Psoas muscle (tissue), 8 donors: ENCODE measurements around the gene KCNJ4. TPM values are rescaled to one million over a fixed set of nuclear protein-coding genes. Genes with fewer than 3 reads are reported as not detected.

ENCODE experiments used
- ATAC-seq, 4 donors: fragments of 200-7000 bp; cut with Tn5 transposase; one replicate each; pipeline ENCODE4 v1.9.1; 2020; ENCODE audit warnings: moderate library complexity in 3 of 4, mild to moderate bottlenecking in 2 of 4
- DNase-seq, 2 donors: peaks; one replicate each; pipeline ENCODE4 v3.0.0-alpha.2; 2020
- H3K27ac ChIP-seq: fragments of 200-600 bp; one replicate; pipeline ENCODE4 v1.8.0; 2022
- H3K27me3 ChIP-seq, 3 donors: fragments of 200-600 bp in 1 of 3; one replicate each; pipeline versions ENCODE4 v1.6.1 to v1.8.0; 2013 to 2022; ENCODE audit warnings: low read length in 2 of 3, mild to moderate bottlenecking in 2 of 3, moderate library complexity in 1 of 3; ENCODE audit not compliant: insufficient read depth in 3 of 3
- H3K36me3 ChIP-seq, 2 donors: fragments of 200-600 bp in 1 of 2; one replicate each; pipeline versions ENCODE4 v1.6.1 to v1.8.0; 2013 to 2022; ENCODE audit warnings: low read depth in 1 of 2, mild to moderate bottlenecking in 1 of 2, moderate library complexity in 1 of 2; ENCODE audit not compliant: insufficient read depth in 1 of 2
- H3K4me1 ChIP-seq: fragments of 200-600 bp; one replicate; pipeline ENCODE4 v1.8.0; 2022
- H3K4me3 ChIP-seq: fragments of 200-600 bp; one replicate; pipeline ENCODE4 v1.8.0; 2022; ENCODE audit warnings: mild to moderate bottlenecking
- H3K9me3 ChIP-seq: fragments of 200-600 bp; one replicate; pipeline ENCODE4 v1.8.0; 2022
- WGBS, 3 donors: extraction: QIAGEN DNeasy Blood & Tissue Kit; methylation state at CpG; one replicate each; pipeline versions ENCODE4 v1.1.6 to v1.1.7; 2013; 5-methylcytosine and 5-hydroxymethylcytosine counted together
- intact Hi-C, 2 donors: fragments of 100-400 bp; cut with DNase I; formaldehyde crosslinking; loops; one replicate each; pipeline versions ENCODE4 v1.11.0 to v1.14.2; 2022
- polyA plus RNA-seq, 3 donors: library from polyadenylated mRNA; stranded (reverse); fragments of 200-250 nt; gene quantifications; one replicate each; pipeline ENCODE4 v1.2.3, GENCODE V29; 2013
- total RNA-seq, 4 donors: library from RNA; stranded (reverse); fragmentation: NEBNext Ultra II Directional in 2 of 4; extraction: Animal tissue kit (Norgen Biotek cat#: 25700) in 2 of 4; gene quantifications; one replicate each; pipeline versions ENCODE4 v1.2.1 to v1.2.4, GENCODE V29; 2021 to 2023
- TF ChIP-seq, protein P1 (sequence below): fragments of 200-600 bp; IDR thresholded peaks from one replicate; pipeline ENCODE4 v1.8.0; 2022; ENCODE audit warnings: antibody characterized with exemption
- donor health status: healthy with polysubstance abuse.
- donor health status: DM: no; HTN: no; CAD: no; lungs with moderate emphysema.
- donor health status: Bipolar disorder and iron deficiency.
- donor health status: healthy.
- donor health status: DM: yes; HTN: yes; CAD: no.
- donor health status: DM: no; HTN: no; CAD: no.
- donor health status: DM: no; HTN: no; CAD: no.
- donor health status: DM: yes; HTN: yes; CAD: no.

The KCNJ4 gene
- total and polyA plus RNA-seq, 7 donors: 0.01 TPM; not detected in 6

- TF ChIP-seq, protein P1, sequence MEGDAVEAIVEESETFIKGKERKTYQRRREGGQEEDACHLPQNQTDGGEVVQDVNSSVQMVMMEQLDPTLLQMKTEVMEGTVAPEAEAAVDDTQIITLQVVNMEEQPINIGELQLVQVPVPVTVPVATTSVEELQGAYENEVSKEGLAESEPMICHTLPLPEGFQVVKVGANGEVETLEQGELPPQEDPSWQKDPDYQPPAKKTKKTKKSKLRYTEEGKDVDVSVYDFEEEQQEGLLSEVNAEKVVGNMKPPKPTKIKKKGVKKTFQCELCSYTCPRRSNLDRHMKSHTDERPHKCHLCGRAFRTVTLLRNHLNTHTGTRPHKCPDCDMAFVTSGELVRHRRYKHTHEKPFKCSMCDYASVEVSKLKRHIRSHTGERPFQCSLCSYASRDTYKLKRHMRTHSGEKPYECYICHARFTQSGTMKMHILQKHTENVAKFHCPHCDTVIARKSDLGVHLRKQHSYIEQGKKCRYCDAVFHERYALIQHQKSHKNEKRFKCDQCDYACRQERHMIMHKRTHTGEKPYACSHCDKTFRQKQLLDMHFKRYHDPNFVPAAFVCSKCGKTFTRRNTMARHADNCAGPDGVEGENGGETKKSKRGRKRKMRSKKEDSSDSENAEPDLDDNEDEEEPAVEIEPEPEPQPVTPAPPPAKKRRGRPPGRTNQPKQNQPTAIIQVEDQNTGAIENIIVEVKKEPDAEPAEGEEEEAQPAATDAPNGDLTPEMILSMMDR: no peak
- H3K27me3 ChIP-seq: no peaks in the 10 kb centered on the region
- 91 to 95% (median 92%) methylated on average over 6 of the region's 6 CpGs for WGBS, 3 donors
- peaks cover 25 to 91% of the 10 kb centered on the region in 2 donors for H3K36me3 ChIP-seq
- intact Hi-C loops: no loop called here
- no peak overlapping the region for H3K27ac ChIP-seq
- ATAC-seq (no peak), DNase-seq (no peak)
- H3K4me1 ChIP-seq: peaks cover 7% of the 10 kb centered on the region
- H3K9me3 ChIP-seq: no peaks in the 10 kb centered on the region
- H3K4me3 ChIP-seq: no peak overlapping the region
Observed at GRCh38 chr22:38482662-38483308, 27.8 kb upstream of the KCNJ4 start.

- Histone ChIP-seq H3K4me3 (no peak overlapping the region), H3K4me1 (peaks cover 4% of the 10 kb centered on the region), H3K36me3 (peaks cover 23 to 82% of the 10 kb centered on the region in 2 donors), H3K27me3 (no peaks in the 10 kb centered on the region), H3K27ac (no peak overlapping the region), H3K9me3 (no peaks in the 10 kb centered on the region)
- TF ChIP-seq, protein P1: no peak
- ATAC-seq (no peak), DNase-seq (no peak)
- intact Hi-C loops: no loop called here
- 83 to 88% (median 88%) methylated on average over 8 of the region's 8 CpGs for whole genome bisulfite sequencing, 3 donors
Observed at GRCh38 chr22:38481871-38482332, 26.9 kb upstream of the KCNJ4 start.

GRCh38 chr22:38481162-38481870, 26.3 kb upstream of the KCNJ4 start:
- no peak overlapping the region for H3K4me3 ChIP-seq
- ATAC-seq (peak in 2 of 4 donors; percentile 7 to 13), DNase-seq (no peak)
- intact Hi-C loops: no loop called here
- H3K36me3 ChIP-seq: peaks cover 19 to 77% of the 10 kb centered on the region in 2 donors
- peaks cover 4% of the 10 kb centered on the region for H3K4me1 ChIP-seq
- H3K27me3 ChIP-seq: no peaks in the 10 kb centered on the region
- no peaks in the 10 kb centered on the region for H3K9me3 ChIP-seq
- TF ChIP-seq, protein P1: no peak
- WGBS, 3 donors: 89 to 95% (median 90%) methylated on average over 3 of the region's 3 CpGs
- no peak overlapping the region for H3K27ac ChIP-seq

DNA sequence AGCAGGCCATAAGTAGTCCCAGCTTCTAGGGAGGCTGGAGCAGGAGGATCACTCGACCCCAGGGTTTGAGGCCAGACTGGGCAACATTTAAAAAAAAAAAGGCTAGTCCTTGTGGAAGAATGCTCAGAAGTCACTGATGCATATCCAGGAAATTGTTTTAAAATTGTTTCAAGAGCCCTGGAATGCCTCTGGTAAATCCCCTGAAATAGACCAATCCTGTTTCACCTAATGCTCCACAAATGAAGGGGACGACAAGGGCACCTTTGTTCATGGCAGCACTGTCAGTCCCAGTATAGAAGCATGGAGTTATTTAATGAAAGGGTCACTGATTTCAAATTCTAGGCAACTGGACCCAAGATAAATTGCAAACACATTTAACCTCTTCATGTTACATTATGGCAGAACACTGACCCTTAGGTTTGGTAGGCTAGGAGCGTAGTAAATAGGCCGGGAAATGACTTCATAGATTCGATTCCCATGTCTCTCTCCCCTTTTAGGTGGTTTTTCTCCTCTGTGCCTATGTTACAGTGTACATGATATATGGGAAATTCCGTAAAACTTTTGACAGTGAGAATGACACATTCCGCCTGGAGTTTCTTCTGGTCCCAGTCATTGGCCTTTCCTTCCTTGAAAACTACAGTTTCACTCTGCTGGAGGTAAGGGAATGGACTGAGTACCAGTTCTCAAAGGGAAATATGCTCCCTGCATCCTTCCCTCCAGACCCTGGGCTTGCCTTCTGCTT, 24.3 kb upstream of the KCNJ4 start:
- no peak for DNase-seq
- peak in 3 of 4 donors; percentile 8 to 22 (median 9) for ATAC-seq
- Histone ChIP-seq H3K4me1 (no peaks in the 10 kb centered on the region), H3K4me3 (no peak overlapping the region), H3K27me3 (no peaks in the 10 kb centered on the region), H3K9me3 (no peaks in the 10 kb centered on the region), H3K27ac (no peak overlapping the region), H3K36me3 (peaks cover 6 to 56% of the 10 kb centered on the region in 2 donors)
- TF ChIP-seq, protein P1: no peak
- intact Hi-C loops: no loop called here
- WGBS, 3 donors: 72 to 79% (median 77%) methylated on average over 7 of the region's 7 CpGs
